HepG2 (cell line): ENCODE data around the gene RARA. TPM values are rescaled to one million over a fixed set of nuclear protein-coding genes. Genes with fewer than 3 reads are reported as not detected.

Source experiments
- RARG ChIP-seq: sonication (generic); formaldehyde crosslinking; IDR thresholded peaks from 2 replicates; pipeline ENCODE4 v1.4.0; 2020; ENCODE audit warnings: low read depth, mild to moderate bottlenecking, missing genetic modification reagents
- polyA plus RNA-seq, 8 experiments: library from polyadenylated mRNA; depleted of rRNA in 3 of 8; stranded (reverse) in 7 of 8; unstranded in 1 of 8; fragments of >200 nt; fragmentation: Illumina TruSeq in 4 of 8; extraction: Trizol in 4 of 8; gene quantifications; 2 replicates each; pipeline versions ENCODE4 v1.2.1 to v1.2.3, GENCODE V29; 2011 to 2016; ENCODE audit warnings: low read depth in 4 of 8, missing spikeins in 1 of 8, mixed read lengths in 1 of 8; ENCODE audit not compliant: insufficient read depth in 1 of 8
- total RNA-seq, 5 experiments: library from RNA; depleted of rRNA; stranded (reverse); fragments of >200 nt; fragmentation: Illumina TruSeq; extraction: Trizol; gene quantifications; 2 replicates each; pipeline ENCODE4 v1.2.3, GENCODE V29; 2016; ENCODE audit warnings: low read depth in 1 of 5
- TF ChIP-seq, protein P1 (sequence below): sonication (generic); formaldehyde crosslinking; IDR thresholded peaks from one replicate; pipeline ENCODE4 v1.5.1; 2020; ENCODE audit warnings: mild to moderate bottlenecking, missing genetic modification reagents; ENCODE audit errors: not compliant biosample characterization

Gene RARA
- total and polyA plus RNA-seq, 2 of the 13 experiments (the other 11 are each of a cell fraction or from before 2014, with no cell fraction given) = 6.4 to 8.6 TPM

DNA sequence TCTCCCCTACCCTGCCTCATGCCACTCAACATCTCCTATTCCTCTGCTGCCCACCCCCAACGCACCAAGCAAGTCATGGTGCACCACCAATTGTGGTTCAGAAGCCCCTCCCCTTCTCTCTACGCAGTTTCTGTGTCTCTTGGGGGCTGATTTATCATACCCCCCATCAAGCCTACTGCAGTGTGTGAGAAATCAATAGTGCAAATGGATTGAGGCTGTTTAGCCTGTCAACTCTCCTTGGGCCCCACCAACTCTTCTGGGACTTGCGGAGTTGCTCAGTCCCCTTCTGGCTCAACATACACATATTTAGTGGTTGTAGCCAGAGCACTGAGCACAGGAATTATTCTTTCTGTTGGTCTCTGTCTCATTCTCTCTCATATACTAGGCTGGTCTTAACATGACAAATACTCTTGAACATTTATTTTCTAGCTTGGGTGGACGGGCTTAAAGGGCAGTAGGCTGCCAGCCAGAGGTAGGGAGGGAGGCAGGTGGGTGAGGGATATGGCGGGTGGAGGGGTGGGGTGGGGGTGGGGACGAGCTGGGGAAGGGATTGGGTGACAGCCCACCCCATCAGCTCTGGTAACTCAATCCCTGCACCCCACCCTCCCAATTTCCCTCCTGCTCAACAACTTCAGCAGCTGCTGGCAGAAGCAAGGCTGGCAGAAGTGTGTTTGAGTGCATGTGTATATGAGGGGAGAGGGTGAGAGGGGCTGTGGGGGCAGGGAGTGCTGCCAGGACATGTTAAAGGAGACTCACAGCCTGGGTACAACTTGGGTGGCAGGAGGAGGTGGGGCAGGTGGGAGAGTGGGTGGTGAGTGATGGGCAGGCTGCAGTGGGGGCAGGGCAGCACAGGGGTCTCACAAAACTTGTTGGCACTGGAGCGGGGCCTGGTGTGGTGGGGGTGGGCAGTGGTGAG, 4.9 kb downstream of the RARA start (continued):
- TF ChIP-seq, protein P1, sequence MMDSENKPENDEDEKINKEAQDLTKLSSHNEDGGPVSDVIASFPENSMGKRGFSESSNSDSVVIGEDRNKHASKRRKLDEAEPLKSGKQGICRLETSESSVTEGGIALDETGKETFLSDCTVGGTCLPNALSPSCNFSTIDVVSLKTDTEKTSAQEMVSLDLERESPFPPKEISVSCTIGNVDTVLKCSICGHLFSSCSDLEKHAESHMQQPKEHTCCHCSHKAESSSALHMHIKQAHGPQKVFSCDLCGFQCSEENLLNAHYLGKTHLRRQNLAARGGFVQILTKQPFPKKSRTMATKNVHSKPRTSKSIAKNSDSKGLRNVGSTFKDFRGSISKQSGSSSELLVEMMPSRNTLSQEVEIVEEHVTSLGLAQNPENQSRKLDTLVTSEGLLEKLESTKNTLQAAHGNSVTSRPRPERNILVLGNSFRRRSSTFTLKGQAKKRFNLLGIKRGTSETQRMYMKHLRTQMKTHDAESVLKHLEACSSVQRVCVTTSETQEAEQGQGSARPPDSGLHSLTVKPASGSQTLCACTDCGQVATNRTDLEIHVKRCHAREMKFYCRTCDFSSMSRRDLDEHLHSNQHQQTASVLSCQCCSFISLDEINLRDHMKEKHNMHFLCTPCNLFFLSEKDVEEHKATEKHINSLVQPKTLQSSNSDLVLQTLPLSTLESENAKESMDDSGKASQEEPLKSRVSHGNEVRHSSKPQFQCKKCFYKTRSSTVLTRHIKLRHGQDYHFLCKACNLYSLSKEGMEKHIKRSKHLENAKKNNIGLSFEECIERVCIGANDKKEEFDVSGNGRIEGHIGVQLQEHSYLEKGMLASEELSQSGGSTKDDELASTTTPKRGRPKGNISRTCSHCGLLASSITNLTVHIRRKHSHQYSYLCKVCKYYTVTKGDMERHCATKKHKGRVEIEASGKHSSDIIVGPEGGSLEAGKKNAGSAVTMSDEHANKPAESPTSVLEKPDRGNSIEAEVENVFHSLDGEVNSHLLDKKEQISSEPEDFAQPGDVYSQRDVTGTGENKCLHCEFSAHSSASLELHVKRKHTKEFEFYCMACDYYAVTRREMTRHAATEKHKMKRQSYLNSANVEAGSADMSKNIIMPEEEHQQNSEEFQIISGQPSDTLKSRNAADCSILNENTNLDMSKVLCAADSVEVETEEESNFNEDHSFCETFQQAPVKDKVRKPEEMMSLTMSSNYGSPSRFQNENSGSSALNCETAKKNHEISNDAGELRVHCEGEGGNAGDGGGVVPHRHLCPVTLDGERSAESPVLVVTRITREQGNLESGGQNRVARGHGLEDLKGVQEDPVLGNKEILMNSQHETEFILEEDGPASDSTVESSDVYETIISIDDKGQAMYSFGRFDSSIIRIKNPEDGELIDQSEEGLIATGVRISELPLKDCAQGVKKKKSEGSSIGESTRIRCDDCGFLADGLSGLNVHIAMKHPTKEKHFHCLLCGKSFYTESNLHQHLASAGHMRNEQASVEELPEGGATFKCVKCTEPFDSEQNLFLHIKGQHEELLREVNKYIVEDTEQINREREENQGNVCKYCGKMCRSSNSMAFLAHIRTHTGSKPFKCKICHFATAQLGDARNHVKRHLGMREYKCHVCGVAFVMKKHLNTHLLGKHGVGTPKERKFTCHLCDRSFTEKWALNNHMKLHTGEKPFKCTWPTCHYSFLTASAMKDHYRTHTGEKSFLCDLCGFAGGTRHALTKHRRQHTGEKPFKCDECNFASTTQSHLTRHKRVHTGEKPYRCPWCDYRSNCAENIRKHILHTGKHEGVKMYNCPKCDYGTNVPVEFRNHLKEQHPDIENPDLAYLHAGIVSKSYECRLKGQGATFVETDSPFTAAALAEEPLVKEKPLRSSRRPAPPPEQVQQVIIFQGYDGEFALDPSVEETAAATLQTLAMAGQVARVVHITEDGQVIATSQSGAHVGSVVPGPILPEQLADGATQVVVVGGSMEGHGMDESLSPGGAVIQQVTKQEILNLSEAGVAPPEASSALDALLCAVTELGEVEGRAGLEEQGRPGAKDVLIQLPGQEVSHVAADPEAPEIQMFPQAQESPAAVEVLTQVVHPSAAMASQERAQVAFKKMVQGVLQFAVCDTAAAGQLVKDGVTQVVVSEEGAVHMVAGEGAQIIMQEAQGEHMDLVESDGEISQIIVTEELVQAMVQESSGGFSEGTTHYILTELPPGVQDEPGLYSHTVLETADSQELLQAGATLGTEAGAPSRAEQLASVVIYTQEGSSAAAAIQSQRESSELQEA (CRISPR knock-in tag) = no peak
- no peak for TF ChIP-seq RARG (CRISPR knock-in tag)
